ENCODE measurements around the gene AKAP10.
"Not testable (repeated sequence)": the region's sequence is repeated elsewhere in the genome, so short reads cannot be mapped to it uniquely, and the experiment has no call there.

AKAP10 gene

GRCh38 chr17:19896679-19897078 is 80.9 kb downstream of the AKAP10 start:
- peaks cover 11% of the 10 kb centered on the region for H3K4me1 ChIP-seq (ENCODE audit: control insufficient read depth, insufficient read depth, low read length)
- no peak overlapping the region for H3K27ac ChIP-seq (ENCODE audit: insufficient read depth, low read depth, low read length, poor library complexity, severe bottlenecking)
- H3K27me3 ChIP-seq (ENCODE audit: control insufficient read depth, insufficient read depth, low read length, poor library complexity, severe bottlenecking) = no peaks in the 10 kb centered on the region
- WGBS, 2 experiments = 93 to 97% methylated on average over 1 to 2 of the region's 2 CpGs
- peaks cover 3% of the 10 kb centered on the region for H3K36me3 ChIP-seq (ENCODE audit: control insufficient read depth, insufficient read depth, low read length)
- H3K9me3 ChIP-seq (ENCODE audit: control insufficient read depth, low read length) = no peaks in the 10 kb centered on the region
- H3K4me3 ChIP-seq (ENCODE audit: insufficient read depth, low read depth, low read length) = no peak overlapping the region

GRCh38 chr17:19890554-19890953 is 87.1 kb downstream of the AKAP10 start:
- not testable (repeated sequence) for H3K9me3 ChIP-seq (ENCODE audit: control insufficient read depth, low read length); H3K4me1 ChIP-seq (ENCODE audit: control insufficient read depth, insufficient read depth, low read length); H3K4me3 ChIP-seq (ENCODE audit: insufficient read depth, low read depth, low read length); H3K36me3 ChIP-seq (ENCODE audit: control insufficient read depth, insufficient read depth, low read length); H3K27ac ChIP-seq (ENCODE audit: insufficient read depth, low read depth, low read length, poor library complexity, severe bottlenecking); H3K27me3 ChIP-seq (ENCODE audit: control insufficient read depth, insufficient read depth, low read length, poor library complexity, severe bottlenecking)
- WGBS, 2 experiments = 96 to 98% methylated on average over 5 of the region's 5 CpGs

GRCh38 chr17:19890001-19890400 is 87.6 kb downstream of the AKAP10 start:
- H3K27me3 ChIP-seq (ENCODE audit: control insufficient read depth, insufficient read depth, low read length, poor library complexity, severe bottlenecking); H3K4me3 ChIP-seq (ENCODE audit: insufficient read depth, low read depth, low read length); H3K27ac ChIP-seq (ENCODE audit: insufficient read depth, low read depth, low read length, poor library complexity, severe bottlenecking); H3K36me3 ChIP-seq (ENCODE audit: control insufficient read depth, insufficient read depth, low read length); H3K4me1 ChIP-seq (ENCODE audit: control insufficient read depth, insufficient read depth, low read length); H3K9me3 ChIP-seq (ENCODE audit: control insufficient read depth, low read length): not testable (repeated sequence)
- WGBS, 2 experiments = 95 to 96% methylated on average over 5 of the region's 5 CpGs

GRCh38 chr17:19886116-19886515 is 91.5 kb downstream of the AKAP10 start:
- Histone ChIP-seq H3K36me3 (ENCODE audit: control insufficient read depth, insufficient read depth, low read length) (no peaks in the 10 kb centered on the region), H3K9me3 (ENCODE audit: control insufficient read depth, low read length) (no peaks in the 10 kb centered on the region), H3K27me3 (ENCODE audit: control insufficient read depth, insufficient read depth, low read length, poor library complexity, severe bottlenecking) (no peaks in the 10 kb centered on the region), H3K4me1 (ENCODE audit: control insufficient read depth, insufficient read depth, low read length) (no peaks in the 10 kb centered on the region), H3K4me3 (ENCODE audit: insufficient read depth, low read depth, low read length) (no peak overlapping the region), H3K27ac (ENCODE audit: insufficient read depth, low read depth, low read length, poor library complexity, severe bottlenecking) (no peak overlapping the region)

- Histone ChIP-seq H3K36me3 (ENCODE audit: control insufficient read depth, insufficient read depth, low read length) (no peaks in the 10 kb centered on the region), H3K4me1 (ENCODE audit: control insufficient read depth, insufficient read depth, low read length) (no peaks in the 10 kb centered on the region), H3K27ac (ENCODE audit: insufficient read depth, low read depth, low read length, poor library complexity, severe bottlenecking) (no peak overlapping the region), H3K9me3 (ENCODE audit: control insufficient read depth, low read length) (no peaks in the 10 kb centered on the region), H3K27me3 (ENCODE audit: control insufficient read depth, insufficient read depth, low read length, poor library complexity, severe bottlenecking) (no peaks in the 10 kb centered on the region), H3K4me3 (ENCODE audit: insufficient read depth, low read depth, low read length) (no peak overlapping the region)
- 95% methylated on average over 8 of the region's 8 CpGs for WGBS, 2 experiments
Measured at GRCh38 chr17:19883537-19884215, 94.0 kb downstream of the AKAP10 start.

GRCh38 chr17:19880393-19880792 is 97.2 kb downstream of the AKAP10 start:
- Histone ChIP-seq H3K9me3 (ENCODE audit: control insufficient read depth, low read length) (no peaks in the 10 kb centered on the region), H3K27me3 (ENCODE audit: control insufficient read depth, insufficient read depth, low read length, poor library complexity, severe bottlenecking) (no peaks in the 10 kb centered on the region), H3K4me1 (ENCODE audit: control insufficient read depth, insufficient read depth, low read length) (no peaks in the 10 kb centered on the region), H3K36me3 (ENCODE audit: control insufficient read depth, insufficient read depth, low read length) (no peaks in the 10 kb centered on the region), H3K27ac (ENCODE audit: insufficient read depth, low read depth, low read length, poor library complexity, severe bottlenecking) (no peak overlapping the region), H3K4me3 (ENCODE audit: insufficient read depth, low read depth, low read length) (no peak overlapping the region)
- 88 to 93% methylated on average over 4 of the region's 4 CpGs for WGBS, 2 experiments

- Histone ChIP-seq H3K27me3 (ENCODE audit: control insufficient read depth, insufficient read depth, low read length, poor library complexity, severe bottlenecking) (no peaks in the 10 kb centered on the region), H3K4me1 (ENCODE audit: control insufficient read depth, insufficient read depth, low read length) (no peaks in the 10 kb centered on the region), H3K9me3 (ENCODE audit: control insufficient read depth, low read length) (no peaks in the 10 kb centered on the region), H3K36me3 (ENCODE audit: control insufficient read depth, insufficient read depth, low read length) (no peaks in the 10 kb centered on the region), H3K4me3 (ENCODE audit: insufficient read depth, low read depth, low read length) (no peak overlapping the region), H3K27ac (ENCODE audit: insufficient read depth, low read depth, low read length, poor library complexity, severe bottlenecking) (no peak overlapping the region)
- 72 to 79% methylated on average over 6 of the region's 6 CpGs for WGBS, 2 experiments
Measured at GRCh38 chr17:19877364-19877945, 100.2 kb downstream of the AKAP10 start.

GRCh38 chr17:19876529-19877161 is 101.0 kb downstream of the AKAP10 start:
- no peak overlapping the region for H3K27ac ChIP-seq (ENCODE audit: insufficient read depth, low read depth, low read length, poor library complexity, severe bottlenecking)
- WGBS, 2 experiments = 94 to 95% methylated on average over 13 of the region's 13 CpGs
- H3K4me3 ChIP-seq (ENCODE audit: insufficient read depth, low read depth, low read length) = no peak overlapping the region
- H3K9me3 ChIP-seq (ENCODE audit: control insufficient read depth, low read length) = no peaks in the 10 kb centered on the region
- no peaks in the 10 kb centered on the region for H3K36me3 ChIP-seq (ENCODE audit: control insufficient read depth, insufficient read depth, low read length)
- H3K4me1 ChIP-seq (ENCODE audit: control insufficient read depth, insufficient read depth, low read length) = no peaks in the 10 kb centered on the region
- no peaks in the 10 kb centered on the region for H3K27me3 ChIP-seq (ENCODE audit: control insufficient read depth, insufficient read depth, low read length, poor library complexity, severe bottlenecking)

- no peaks in the 10 kb centered on the region for H3K36me3 ChIP-seq (ENCODE audit: control insufficient read depth, insufficient read depth, low read length)
- no peak overlapping the region for H3K4me3 ChIP-seq (ENCODE audit: insufficient read depth, low read depth, low read length)
- H3K9me3 ChIP-seq (ENCODE audit: control insufficient read depth, low read length) = no peaks in the 10 kb centered on the region
- H3K27ac ChIP-seq (ENCODE audit: insufficient read depth, low read depth, low read length, poor library complexity, severe bottlenecking) = no peak overlapping the region
- H3K27me3 ChIP-seq (ENCODE audit: control insufficient read depth, insufficient read depth, low read length, poor library complexity, severe bottlenecking) = no peaks in the 10 kb centered on the region
- H3K4me1 ChIP-seq (ENCODE audit: control insufficient read depth, insufficient read depth, low read length) = no peaks in the 10 kb centered on the region
- WGBS, 2 experiments = 93 to 95% methylated on average over 10 of the region's 10 CpGs
Measured at GRCh38 chr17:19874256-19874655, 103.4 kb downstream of the AKAP10 start.

GRCh38 chr17:19873346-19873745 is 104.3 kb downstream of the AKAP10 start:
- Histone ChIP-seq H3K9me3 (ENCODE audit: control insufficient read depth, low read length) (no peaks in the 10 kb centered on the region), H3K36me3 (ENCODE audit: control insufficient read depth, insufficient read depth, low read length) (no peaks in the 10 kb centered on the region), H3K27me3 (ENCODE audit: control insufficient read depth, insufficient read depth, low read length, poor library complexity, severe bottlenecking) (peaks cover 7% of the 10 kb centered on the region), H3K4me1 (ENCODE audit: control insufficient read depth, insufficient read depth, low read length) (no peaks in the 10 kb centered on the region), H3K4me3 (ENCODE audit: insufficient read depth, low read depth, low read length) (no peak overlapping the region), H3K27ac (ENCODE audit: insufficient read depth, low read depth, low read length, poor library complexity, severe bottlenecking) (no peak overlapping the region)
- WGBS, 2 experiments = 90 to 92% methylated on average over 3 of the region's 3 CpGs
